ENCODE measurements around the gene RFX5. TPM values are rescaled to one million over a fixed set of nuclear protein-coding genes. Genes with fewer than 3 reads are reported as not detected.
A peak's percentile ranks its signal among the peaks of the same experiment; 100 is the strongest.

RFX5 gene
- total RNA-seq, 1 donor from 2014 or later, result 262 TPM

- TF ChIP-seq CTCF (IDR thresholded peaks at IDR 0.05), result no peak
- ATAC-seq (ENCODE audit: low read depth), result no peak
- no peak for DNase-seq
- ChIA-PET POLR2A (interaction anchor here (0.7 to 0.9 kb wide), 2 partner anchors 10 to 39 kb away, joined by 4 read pairs; partner anchors contain the start of gene PSMD4), CTCF (no interaction called here)
- intact Hi-C loops (cut with micrococcal nuclease), result no loop called here
- peak overlapping the region; percentile 65 for H3K27ac Mint-ChIP-seq
- peaks cover 88% of the 10 kb centered on the region for H3K36me3 Mint-ChIP-seq (ENCODE audit: low read depth)
- no peak overlapping the region for H3K4me3 Mint-ChIP-seq
- H3K27me3 Mint-ChIP-seq, result no peaks in the 10 kb centered on the region
- H3K4me1 Mint-ChIP-seq, result peaks cover 13% of the 10 kb centered on the region
- no peaks in the 10 kb centered on the region for H3K9me3 Mint-ChIP-seq
Measured at GRCh38 chr1:151293093-151293492, 54.0 kb downstream of the RFX5 start.

DNA sequence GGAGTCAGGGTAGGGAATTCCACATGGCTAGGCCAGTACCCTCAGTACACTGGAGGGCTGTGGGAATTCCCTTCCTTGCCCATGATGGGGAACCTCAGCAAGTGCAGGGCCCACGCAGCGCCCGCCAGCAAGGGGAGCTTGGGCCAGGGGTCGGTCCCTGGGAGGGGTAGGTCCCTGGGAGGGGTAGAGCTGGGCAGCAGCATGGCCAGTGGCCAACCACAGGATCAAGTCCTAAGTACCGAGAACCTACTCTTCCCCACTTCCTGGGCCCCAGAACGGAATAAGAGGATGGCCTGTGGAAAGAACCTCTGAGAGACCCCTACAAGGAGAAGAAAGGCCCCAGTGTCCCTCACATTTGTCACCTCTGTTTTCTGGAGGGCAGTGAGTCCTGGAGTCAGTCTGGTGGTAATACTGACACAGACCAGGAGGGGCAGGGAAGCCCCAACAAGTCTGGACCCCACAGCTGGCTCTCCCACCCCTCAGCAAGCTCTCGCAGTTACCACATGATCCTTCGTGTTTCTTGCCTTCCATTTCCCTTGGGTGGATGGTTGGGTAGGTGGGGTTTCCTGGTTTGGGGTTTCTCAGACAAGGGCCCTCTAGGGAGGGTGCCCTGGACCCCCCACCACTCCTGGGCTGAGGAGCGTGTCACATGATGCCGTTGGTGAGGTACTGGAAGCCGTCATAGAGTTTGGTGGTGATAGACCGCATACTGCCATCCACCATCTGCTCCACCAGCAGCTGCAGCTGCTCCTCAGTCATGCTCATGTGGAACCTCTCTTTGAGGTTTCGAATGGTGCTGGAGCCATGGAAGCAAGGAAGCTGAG, 54.6 kb downstream of the RFX5 start:
- TF ChIP-seq CTCF (IDR thresholded peaks at IDR 0.05), result no peak
- peak; percentile 51 for ATAC-seq (ENCODE audit: low read depth)
- H3K27me3 Mint-ChIP-seq, result no peaks in the 10 kb centered on the region
- H3K4me3 Mint-ChIP-seq, result no peak overlapping the region
- POLR2A ChIA-PET, result interaction anchor here (0.6 to 1.0 kb wide), 2 partner anchors 11 to 534 kb away, joined by 3 read pairs; no protein-coding TSS in a partner anchor
- H3K9me3 Mint-ChIP-seq, result no peaks in the 10 kb centered on the region
- intact Hi-C loops (cut with micrococcal nuclease), result no loop called here
- H3K4me1 Mint-ChIP-seq, result peaks cover 13% of the 10 kb centered on the region
- H3K36me3 Mint-ChIP-seq (ENCODE audit: low read depth), result peaks cover 87% of the 10 kb centered on the region
- peak overlapping the region; percentile 65 for H3K27ac Mint-ChIP-seq
- no peak for DNase-seq
- CTCF ChIA-PET, result no interaction called here

DNA sequence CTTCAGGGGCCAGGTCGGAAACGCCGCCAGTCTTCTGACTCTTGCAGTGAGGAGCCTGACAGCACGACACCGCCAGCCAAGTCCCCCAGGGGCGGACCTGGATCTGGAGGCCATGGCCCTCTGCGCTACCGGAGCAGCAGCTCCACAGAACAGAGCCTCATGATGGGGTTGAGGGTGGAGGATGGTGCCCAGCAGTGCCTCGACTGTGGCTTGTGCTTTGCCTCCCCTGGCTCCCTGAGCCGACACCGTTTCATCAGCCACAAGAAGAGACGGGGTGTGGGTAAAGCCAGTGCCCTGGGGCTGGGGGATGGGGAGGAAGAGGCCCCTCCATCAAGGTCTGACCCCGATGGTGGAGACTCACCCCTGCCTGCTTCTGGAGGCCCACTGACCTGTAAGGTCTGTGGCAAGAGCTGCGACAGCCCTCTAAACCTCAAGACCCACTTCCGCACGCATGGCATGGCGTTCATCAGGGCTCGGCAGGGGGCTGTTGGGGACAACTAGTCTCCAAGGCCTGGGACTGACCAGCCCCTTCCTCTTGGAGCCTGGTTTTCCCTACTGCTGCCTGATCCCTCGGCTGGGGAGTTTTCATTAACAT, 56.2 kb downstream of the RFX5 start:
- Mint-ChIP-seq H3K27me3 (no peaks in the 10 kb centered on the region), H3K9me3 (no peaks in the 10 kb centered on the region), H3K27ac (no peak overlapping the region), H3K4me3 (no peak overlapping the region), H3K4me1 (peaks cover 16% of the 10 kb centered on the region), H3K36me3 (ENCODE audit: low read depth) (peaks cover 93% of the 10 kb centered on the region)
- intact Hi-C loops (cut with micrococcal nuclease), result no loop called here
- no peak for ATAC-seq (ENCODE audit: low read depth)
- DNase-seq, result no peak
- POLR2A ChIA-PET, result no interaction called here
- CTCF ChIA-PET, result no interaction called here
- no peak for TF ChIP-seq CTCF (IDR thresholded peaks at IDR 0.05)

Other genes with a start within 250 kb of the RFX5 start
- 0.59 and 0.67 TPM in 2 replicates for gene SEMA6C, start 200.6 kb downstream of the RFX5 start, total RNA-seq
- gene TNFAIP8L2, start 190.6 kb downstream of the RFX5 start, total RNA-seq, result 8.5 and 9.3 TPM in 2 replicates
- 4.9 and 5.4 TPM in 2 replicates for gene LYSMD1, start 181.3 kb downstream of the RFX5 start, total RNA-seq
- gene SCNM1, start 181.1 kb downstream of the RFX5 start, total RNA-seq, result 52.8 and 58.2 TPM in 2 replicates
- gene TMOD4, start 171.3 kb downstream of the RFX5 start, total RNA-seq, result 3.8 and 4.4 TPM in 2 replicates
- gene VPS72, start 157.1 kb downstream of the RFX5 start, total RNA-seq, result 58.8 and 72.1 TPM in 2 replicates
- gene PIP5K1A, start 148.7 kb downstream of the RFX5 start, total RNA-seq, result 63.2 and 77.7 TPM in 2 replicates
- 189 and 201 TPM in 2 replicates for gene PSMD4, start 92.5 kb downstream of the RFX5 start, total RNA-seq
- gene ZNF687, start 65.0 kb downstream of the RFX5 start, total RNA-seq, result 38.8 and 40.3 TPM in 2 replicates
- gene PI4KB, start 19.8 kb downstream of the RFX5 start, total RNA-seq, result 112 and 113 TPM in 2 replicates
- not detected in 2 replicates for gene SELENBP1, start 25.5 kb upstream of the RFX5 start, total RNA-seq
- 310 and 330 TPM in 2 replicates for gene PSMB4, start 52.3 kb upstream of the RFX5 start, total RNA-seq
- gene POGZ, start 112.2 kb upstream of the RFX5 start, total RNA-seq, result 121 and 135 TPM in 2 replicates
- gene CGN, start 164.1 kb upstream of the RFX5 start, total RNA-seq, result 0.22 and 0.37 TPM in 2 replicates
- 2.3 and 2.4 TPM in 2 replicates for gene TUFT1, start 193.1 kb upstream of the RFX5 start, total RNA-seq

Data from activated B cell treated with CpG ODN at 0.5 μM for 24 hours (primary cell).